Stimulated activated CD8-positive, alpha-beta memory T cell treated with anti-CD3 and anti-CD28 coated beads, Interleukin-7, amount 100 ng/mL, for 1 hour (primary cell): ENCODE measurements around the gene MYB.
"Not testable (repeated sequence)": the region's sequence is repeated elsewhere in the genome, so short reads cannot be mapped to it uniquely, and the experiment has no call there.

Experiments used
- DNase-seq, 2 donors: peaks; one replicate each; pipeline ENCODE4 v3.0.0-alpha.2; 2020; ENCODE audit warnings: low read depth in 2 of 2

Gene MYB

DNA sequence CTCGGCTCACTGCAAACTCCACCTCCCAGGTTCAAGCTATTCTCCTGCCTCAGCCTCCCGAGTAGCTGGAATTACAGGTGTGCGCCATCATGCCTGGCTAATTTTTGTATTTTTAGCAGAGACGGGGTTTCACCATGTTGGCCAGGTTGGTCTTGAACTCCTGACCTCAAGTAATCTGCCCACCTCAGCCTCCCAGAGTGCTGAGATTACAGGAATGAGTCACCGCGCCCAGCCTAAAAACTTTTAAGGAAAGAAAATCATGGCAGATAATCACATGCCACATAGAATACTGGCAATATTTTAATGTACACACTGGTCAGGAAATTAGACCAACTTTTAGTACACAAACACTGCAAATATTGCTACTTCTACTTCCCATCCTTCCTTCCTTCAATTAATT lies 16.7 kb upstream of the MYB start:
- not testable (repeated sequence) for DNase-seq

DNA sequence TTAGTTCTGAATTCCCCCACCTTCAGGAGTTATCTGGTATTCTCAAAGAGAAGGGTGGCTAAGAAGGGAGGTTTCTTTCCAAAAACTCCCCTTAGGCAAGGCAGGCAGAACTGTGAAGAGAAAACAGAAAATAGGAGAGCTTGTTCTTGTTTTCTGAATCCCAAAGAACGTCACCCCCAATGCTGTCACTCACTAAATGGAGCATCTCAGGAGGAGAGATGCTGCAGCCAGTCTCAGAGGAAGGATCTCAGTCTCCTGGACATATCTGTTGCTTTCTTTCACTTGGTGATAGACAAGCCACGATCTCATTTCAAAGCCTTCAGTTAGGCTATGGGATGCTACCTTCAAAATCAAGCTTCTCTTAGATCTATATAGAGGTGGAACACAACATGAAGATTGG lies 16.1 kb upstream of the MYB start:
- DNase-seq: no peak

DNA sequence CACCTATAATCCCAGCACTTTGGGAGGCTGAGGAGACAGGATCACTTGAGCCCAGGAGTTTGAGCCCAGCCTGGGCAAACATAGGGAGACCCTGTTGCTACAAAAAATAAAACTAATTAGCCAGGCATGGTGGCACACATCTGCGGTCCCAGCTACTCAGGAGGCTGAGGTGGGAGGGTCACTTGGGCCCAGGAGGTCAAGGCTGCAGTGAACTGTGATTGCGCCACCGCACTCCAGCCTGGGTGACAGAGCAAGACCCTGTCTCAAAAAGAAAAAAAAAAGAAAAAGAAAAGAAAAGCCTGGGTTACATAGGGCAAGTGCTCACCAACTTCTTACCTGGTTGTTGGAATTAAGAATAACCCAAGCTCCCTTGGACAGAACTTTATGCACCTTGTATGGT lies 14.6 kb upstream of the MYB start:
- DNase-seq: no peak

DNA sequence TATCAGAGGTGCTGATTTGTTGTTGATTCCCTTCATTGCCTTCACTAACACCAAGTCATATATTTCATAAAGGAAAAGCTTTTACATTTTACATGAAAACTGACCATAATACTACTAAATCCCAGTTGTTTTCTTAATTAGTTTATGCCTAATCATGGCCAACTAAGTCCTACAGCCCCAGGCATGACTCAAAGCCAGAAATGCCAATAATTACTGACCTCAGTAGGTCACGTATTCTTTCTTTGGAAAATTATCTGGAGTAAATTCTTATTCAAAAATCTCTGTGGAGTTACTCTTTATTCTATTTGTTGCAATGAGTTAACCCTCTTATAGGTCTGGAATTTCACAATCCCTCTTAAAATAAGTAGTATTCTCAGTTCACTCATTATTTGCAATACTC lies 13.5 kb upstream of the MYB start:
- no peak for DNase-seq

DNA sequence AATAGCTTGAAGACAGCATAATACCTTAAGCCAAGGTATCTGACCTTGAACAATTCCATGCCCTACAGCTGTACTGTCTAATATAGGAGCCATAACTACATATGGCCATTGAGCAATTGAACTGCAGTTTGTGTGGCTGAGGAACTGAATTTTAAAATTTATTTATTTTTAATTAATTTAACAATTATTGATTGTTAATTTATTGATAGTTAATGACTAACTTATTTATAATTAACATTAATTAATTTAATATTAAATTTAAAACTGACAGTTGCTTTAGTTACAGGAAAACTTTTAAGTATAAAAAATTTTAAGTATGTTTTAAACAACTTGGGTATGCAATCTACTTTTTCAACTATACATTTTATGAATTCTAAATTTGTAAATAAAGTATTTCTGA lies 12.3 kb upstream of the MYB start:
- no peak for DNase-seq

DNA sequence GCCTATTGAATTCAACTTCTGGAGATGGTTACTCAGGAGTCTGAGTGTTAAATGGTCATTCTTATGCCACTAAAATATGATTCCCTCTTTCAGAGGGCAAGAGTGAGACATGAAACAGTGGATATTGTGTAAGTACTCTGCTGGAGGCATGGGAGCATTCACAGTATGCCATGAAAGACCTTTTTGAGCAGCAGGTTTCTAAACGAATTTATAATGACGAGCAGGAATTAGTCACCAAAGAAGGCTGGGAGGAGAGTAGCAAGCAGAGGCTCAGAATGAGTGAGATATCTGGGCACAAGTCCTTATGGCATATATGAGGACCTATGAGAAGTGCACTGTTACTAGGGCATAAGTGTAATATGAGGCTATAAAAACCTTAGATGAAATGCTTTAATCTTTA lies 10.9 kb upstream of the MYB start:
- DNase-seq: no peak

DNA sequence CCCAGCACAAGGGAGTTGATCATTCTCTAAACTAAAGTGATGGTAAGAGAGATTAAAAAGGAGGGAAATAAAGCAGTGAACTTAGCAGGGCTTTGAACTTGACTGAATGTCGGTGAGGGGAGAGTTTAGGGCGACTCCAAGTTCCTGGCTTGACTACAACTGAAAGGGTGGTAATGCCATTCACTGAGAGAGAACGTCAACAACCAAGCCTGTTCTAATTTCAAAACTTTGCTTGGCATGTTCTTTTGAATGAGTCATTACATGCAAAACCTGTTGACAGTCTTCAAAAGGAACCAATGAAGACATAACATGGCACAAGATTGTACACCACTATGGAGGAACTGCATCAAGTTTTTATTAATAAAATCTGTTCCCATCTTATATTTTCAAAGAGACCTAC lies 10.3 kb upstream of the MYB start:
- DNase-seq: no peak

DNA sequence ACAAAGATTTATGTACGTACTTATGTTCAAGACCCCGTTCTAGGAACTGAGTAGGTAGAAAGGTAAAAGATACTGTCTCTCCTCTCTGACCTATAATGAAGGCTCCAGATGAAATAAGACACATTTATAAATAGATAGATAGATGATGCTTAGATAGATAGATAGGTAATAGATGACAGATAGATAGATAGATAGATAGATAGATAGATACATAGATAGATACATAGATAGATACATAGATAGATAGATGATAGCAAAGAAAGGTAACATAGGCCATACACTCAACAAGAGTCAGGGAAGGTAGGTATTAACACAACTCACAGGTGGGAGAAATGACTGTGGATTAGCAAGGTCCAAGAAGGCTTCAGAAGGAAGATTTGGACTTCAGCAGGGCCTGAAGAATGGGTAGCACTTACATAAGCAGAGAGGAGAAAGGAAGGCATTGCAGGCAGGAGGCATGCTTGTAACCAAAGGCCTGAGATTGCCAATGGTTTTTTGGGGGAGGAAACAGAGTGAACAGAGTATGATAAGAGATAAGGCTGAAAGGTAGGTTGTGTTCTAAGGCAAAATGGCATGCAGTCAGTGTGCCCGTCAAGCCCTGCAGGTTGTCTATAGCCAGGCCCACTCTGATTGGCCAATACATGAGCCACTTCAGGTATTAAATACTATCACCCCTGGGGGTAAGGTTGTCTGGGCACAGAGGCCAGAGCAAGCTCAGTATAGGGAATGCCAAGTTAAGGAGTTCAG lies 7.7 kb upstream of the MYB start:
- DNase-seq: no peak

DNA sequence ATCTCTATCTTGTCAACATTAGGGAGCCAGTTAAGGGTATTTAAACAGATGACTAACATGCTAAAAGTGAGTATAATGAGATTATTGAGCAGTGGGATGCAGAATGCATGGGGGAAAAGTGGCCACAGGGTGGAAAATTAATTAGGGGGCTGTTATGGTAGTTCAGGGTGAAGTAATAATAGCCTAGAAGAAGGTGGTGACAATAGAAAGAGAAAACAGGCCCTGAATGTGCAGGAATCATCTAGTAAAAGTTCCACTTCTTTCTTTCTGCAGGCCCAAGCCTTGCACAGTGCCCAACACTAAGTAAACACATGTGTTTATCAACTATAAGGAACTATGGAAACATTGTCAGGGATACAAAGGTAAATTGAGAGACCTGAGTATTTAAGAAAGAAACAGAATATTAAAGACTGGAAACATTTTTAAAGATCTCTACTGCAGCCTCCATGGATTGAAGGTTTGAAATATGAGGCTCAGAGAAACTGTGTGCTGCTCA lies 7.1 kb upstream of the MYB start:
- DNase-seq: no peak

DNA sequence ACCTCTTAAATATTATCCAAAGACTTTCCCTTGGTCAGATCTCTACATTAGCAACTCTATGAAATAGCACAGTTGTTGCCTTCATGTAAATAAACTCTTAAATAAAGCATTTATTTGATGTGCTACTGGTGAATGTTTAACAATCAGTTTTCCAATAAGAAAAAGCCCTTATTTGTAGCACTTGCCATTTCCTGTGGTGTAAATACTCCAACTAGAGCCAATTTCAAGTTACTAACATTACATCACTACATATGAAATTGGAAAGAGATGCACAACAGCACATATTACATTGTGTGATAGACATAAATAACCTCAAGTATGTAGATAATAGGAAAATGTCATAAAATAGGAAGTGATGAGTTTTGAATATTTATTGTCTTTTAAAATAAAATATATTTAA lies 5.0 kb upstream of the MYB start:
- DNase-seq: no peak

DNA sequence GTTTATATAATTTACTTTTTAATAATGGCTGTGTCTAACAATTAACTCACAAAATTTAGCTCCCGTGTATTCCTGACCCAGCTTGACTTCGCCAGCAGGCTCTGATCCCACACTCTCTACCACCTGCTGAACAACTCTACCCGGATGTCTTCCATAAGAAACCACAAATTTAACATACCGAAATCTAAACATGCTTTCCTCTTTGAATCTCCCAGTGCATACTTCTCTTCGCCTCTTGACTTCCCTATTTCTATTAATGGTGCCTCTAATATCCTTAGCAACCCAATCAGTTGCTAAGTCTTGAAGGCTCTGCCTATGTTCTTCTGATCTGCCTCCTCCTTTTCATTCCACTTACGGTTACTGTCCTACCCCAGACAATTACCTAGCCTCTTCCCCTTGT lies 4.6 kb upstream of the MYB start:
- no peak for DNase-seq

DNA sequence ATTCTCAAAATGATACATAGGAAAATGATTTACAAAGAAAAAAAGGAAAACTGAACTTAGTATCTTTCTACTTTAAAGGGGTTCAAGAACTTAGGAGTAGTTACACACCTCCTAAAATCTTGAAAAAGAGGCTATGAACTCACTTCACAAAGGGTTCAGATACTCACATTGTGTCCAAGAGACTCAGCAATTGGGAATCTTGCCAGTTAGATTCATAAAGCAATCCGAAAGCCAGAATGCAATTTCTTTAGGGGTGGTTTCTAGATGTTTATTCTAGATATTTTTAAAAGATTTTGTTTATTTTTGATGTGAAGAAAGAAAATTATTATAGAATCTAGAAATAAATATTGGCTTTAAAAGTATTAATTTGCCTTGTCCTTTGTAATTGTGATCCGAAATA lies 1.7 kb upstream of the MYB start:
- no peak for DNase-seq

DNA sequence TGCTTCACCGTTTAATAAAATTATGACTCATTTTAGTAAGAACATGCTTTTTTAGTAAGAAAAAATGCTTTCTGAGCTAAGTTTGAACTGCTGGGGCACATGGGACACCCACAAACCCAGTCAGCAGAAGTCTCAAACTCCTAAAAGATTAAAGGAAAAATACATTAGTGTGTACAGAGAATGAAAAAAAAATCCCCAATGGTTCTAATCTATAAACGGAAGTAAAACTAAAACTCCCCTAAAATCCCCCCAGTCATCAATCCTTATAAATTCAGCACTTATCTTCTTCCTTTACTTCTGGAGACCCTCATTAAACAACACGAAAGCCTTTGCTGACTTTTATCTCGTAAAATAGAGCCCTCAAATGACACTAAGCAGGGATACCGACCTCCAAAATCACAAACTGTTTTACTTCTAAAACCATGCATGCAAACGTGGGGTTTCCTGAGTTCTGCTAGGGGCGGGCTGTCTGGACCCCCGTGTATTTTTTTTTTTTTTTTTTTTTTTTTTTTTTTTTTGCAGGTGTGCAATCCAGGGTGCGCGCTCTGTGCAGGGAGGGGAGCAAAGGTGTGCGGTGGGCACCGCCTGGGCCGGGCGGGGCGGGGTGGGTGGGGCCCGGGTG lies 1.1 kb upstream of the MYB start:
- no peak for DNase-seq

DNA sequence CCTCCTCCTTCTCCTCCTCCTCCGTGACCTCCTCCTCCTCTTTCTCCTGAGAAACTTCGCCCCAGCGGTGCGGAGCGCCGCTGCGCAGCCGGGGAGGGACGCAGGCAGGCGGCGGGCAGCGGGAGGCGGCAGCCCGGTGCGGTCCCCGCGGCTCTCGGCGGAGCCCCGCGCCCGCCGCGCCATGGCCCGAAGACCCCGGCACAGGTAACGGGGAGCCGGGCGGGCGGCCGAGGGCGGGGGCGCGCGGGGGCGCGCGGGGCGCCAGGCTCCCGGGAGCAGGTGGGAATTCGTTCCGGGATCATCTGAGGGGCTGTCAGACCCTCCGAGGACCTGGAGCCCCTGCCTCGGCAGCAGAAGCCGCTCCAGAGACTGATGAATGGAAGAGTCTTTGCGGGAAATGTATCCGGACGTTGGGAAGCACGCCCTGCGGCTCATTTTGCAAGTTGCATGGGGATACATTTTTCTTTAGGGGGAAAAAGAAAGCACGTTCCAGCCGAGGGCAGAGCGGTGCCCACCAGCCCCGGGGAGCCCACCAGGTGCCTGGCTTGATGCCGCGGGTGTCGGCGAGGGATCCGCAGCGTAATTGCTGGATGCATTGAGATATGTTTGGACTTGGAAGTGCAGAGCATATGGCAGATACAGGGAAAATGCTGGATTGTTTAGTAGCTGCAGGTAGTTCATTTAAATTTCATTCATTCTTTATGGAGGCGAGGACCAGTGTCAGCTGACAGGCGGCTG lies 394 bp downstream of the MYB start:
- DNase-seq: no peak

DNA sequence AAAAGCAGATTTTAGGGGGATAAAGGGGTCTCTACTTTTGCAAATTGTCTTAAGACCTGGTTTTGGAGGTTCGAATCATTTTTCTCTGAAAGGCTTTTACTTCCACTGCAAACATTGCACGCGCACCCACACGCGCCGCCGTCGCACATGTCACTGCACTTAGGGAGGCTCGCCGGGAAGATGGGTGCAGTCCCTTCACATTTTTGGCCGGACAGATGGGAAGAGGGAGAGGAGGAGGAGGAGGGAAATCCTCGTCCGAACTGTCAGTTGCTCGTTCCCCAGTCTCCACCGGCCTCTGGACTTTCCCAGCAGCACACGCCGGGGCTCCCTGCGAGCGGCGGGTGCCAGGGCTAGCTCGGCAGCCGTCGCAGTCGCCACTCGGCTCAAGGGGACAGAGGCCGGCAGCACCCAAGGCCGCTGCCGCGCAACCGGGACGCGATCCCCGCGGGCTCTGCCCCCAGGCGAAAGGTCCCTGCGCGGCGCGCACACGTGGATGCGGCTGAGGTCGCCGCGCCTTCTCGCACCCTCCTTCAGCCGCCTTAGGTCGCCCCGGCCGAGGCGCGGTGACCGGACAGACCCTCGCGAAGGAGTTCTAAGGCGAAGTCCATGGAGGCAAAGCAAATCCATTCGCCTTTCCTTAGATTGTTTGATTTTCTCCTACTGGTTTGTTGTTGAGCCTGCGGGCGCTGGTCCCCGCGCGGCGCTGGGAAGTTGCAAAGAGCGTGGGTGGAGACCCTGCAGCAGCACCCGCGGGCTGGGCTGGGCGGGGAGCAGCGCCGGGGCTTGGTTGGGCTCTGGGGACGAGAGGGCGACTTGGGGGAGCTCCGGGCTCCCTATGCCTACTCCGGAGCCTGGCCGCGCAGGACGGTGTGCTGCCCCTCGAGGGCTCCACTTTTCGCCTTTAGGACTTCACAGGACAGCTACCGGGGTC lies 1.2 kb downstream of the MYB start:
- DNase-seq: no peak

DNA sequence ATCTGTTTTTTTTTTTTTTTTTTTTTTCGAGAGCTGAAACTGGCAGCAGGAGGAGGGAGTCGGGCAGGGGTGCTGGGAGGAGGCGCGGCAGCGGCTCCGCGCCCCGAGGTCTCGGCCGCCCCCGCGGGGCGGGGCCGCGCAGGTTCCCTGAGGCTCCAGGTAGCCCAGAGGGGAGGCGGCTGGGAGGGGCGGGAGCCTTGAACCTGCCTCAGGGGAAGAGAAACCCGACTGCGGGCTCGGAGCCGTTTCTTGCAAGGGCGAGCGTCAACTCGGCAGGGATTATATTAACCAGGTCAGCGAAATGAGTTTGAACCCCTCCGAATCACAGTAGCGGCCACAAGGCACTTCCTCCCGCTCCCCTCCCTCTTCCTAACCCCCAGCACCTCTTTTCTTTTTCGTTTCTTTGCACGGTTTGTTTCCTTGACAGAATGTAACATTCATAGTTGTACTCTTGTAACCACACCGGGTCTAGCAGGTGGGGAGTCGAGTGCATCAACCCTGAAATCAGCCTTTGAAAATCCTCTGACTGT lies 2.0 kb downstream of the MYB start:
- no peak for DNase-seq

DNA sequence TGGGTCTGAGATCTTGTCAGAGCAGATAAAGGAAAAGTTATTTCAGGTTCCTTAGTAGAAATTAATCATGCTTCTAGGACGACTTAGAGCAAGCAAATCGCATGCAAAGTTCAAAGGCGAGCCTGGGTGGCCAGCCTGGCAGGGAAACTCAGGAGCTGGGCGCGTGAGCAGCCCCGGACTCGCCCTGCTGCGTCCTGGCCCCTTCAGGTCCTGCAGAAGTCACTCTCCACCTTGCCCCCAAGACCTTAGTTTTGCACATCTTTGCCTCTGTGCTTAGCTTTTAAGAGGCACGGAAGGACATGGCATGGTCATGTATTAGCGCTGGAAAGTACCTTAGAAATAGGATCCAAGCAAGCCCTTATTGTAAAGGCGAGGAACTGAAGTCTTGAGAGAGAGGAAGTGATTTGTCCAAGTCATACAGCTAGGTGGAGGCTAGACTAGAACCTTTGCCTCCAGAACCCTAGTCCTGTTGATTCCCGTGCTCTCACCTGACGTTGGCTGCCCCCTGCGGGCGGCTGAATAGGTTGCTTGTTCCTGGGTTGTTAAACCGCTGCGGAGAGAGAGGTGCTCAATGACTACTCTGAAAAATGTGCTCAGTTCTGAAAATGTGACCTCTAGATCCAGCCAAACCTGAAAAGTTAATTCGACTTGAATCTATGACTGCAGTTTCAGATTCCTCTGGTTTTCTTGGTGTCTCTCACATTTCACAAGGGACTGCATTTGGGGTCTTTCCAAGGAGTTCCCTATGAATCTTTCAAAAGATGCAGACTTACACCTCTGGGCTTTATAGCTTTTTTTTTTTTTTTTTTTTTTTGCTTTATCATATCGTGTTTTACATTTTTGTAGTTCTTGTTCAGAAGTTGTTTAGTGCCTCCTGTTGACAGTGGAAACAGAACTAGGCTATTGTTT lies 2.7 kb downstream of the MYB start:
- peak in 1 of 2 donors; percentile 55 for DNase-seq

DNA sequence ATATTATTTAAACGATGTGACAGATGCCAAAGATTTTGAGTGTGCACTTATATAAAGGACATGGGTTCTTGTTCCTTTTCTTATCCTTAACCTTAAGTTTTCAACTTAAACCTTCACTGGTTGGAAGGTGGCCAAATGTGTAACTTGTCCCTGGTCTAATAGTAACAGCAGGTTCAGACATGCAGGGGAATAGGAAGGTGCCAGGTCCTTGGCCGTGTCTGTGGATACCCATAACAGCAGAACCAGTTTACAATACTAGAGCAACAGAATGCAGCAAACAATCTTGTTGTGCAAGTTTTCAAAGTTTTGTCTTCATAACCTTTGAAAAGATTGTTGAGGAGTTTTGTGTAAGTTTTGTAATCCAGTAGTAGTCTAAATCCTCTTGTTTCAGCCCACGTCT lies 4.4 kb downstream of the MYB start:
- DNase-seq: no peak

DNA sequence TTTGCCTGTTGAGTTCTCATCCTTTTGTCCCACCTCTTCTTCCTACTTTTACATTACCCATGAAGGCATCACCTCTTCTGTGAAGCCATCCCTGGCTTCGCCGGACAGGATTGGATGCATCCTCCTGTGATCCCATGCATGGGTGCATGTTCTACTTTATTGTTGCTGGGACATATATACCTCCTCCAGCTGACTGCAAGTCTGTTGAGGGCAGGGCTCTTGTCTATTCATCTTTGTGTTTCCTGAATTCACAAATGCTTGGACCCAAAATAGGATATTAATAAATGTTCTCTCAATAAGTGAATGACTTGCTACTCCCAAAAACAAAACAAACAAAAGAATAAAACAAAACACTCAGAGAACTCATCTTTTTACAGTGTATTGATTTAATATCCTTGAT lies 5.1 kb downstream of the MYB start:
- no peak for DNase-seq

DNA sequence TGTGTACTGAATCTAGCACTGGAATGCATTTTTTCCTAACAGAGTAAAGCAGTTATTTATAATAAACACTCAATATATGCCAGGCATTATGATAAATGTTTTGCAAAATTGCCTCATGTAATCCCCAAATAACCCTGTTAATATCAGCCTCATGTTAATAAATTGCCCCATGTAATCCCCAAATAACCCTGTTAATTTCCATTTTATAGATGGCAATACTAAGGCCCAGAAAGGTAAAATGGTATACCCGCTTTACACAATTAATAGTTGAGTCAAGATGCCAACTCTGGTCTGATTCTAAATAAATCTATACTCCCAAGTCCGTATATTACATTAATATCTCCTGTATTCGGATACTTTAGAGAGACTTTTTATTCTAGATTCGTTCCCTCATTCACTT lies 6.3 kb downstream of the MYB start:
- no peak for DNase-seq

DNA sequence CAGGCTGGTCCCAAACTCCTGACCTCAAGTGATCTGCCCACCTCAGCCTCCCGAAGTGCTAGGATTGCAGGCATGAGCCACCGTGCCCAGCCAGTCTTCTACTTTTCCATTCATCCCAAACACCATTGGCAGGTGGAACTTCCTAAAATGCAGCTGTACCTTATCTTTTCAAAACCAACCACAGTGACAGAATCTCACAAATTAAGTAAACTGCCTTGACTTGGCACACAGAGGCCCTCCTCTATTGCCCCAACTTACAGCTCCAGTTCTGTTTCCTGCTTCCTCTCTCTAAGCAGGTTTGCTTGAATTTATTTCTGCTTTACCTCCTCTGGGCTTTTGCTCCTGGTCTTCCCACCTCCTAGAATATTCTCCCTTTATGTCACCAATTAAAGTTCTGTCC lies 7.6 kb downstream of the MYB start:
- no peak for DNase-seq
